HUES6 (cell line): ENCODE results near the gene SMIM20.
"Not testable (repeated sequence)": the region's sequence is repeated elsewhere in the genome, so short reads cannot be mapped to it uniquely, and the experiment has no call there.

Experiments used
- H3K27ac ChIP-seq: 2 replicates; pipeline ENCODE4 v1.7.0; 2013; ENCODE audit warnings: low read depth, mild to moderate bottlenecking, low read length, inconsistent platforms
- H3K27me3 ChIP-seq: 2 replicates; pipeline ENCODE4 v1.6.1; 2013; ENCODE audit warnings: low read length; ENCODE audit not compliant: control insufficient read depth, insufficient read depth
- H3K36me3 ChIP-seq: 2 replicates; pipeline ENCODE4 v1.6.1; 2013; ENCODE audit warnings: low read length; ENCODE audit not compliant: control insufficient read depth, insufficient read depth
- H3K4me1 ChIP-seq: 2 replicates; pipeline ENCODE4 v1.6.1; 2013; ENCODE audit warnings: low read length; ENCODE audit not compliant: control insufficient read depth, insufficient read depth
- H3K4me3 ChIP-seq: 2 replicates; pipeline ENCODE4 v1.5.1; 2013; ENCODE audit warnings: low read depth, low read length
- H3K9ac ChIP-seq: one replicate; pipeline ENCODE4 v1.6.1; 2013; ENCODE audit warnings: mild to moderate bottlenecking, low read length
- H3K9me3 ChIP-seq: 2 replicates; pipeline ENCODE4 v1.6.1; 2013; ENCODE audit warnings: low read depth, low read length; ENCODE audit not compliant: control insufficient read depth, insufficient read depth

The SMIM20 gene

GRCh38 chr4:25892796-25893195 is 21.2 kb upstream of the SMIM20 start:
- Histone ChIP-seq H3K9ac (no peak overlapping the region), H3K36me3 (no peaks in the 10 kb centered on the region), H3K4me1 (peaks cover 24% of the 10 kb centered on the region), H3K27ac (no peak overlapping the region), H3K4me3 (no peak overlapping the region), H3K9me3 (no peaks in the 10 kb centered on the region), H3K27me3 (no peaks in the 10 kb centered on the region)

GRCh38 chr4:25896776-25897539 is 17.1 kb upstream of the SMIM20 start:
- H3K9me3 ChIP-seq: no peaks in the 10 kb centered on the region
- peaks cover 4% of the 10 kb centered on the region for H3K4me1 ChIP-seq
- H3K9ac ChIP-seq: no peak overlapping the region
- H3K36me3 ChIP-seq: no peaks in the 10 kb centered on the region
- no peaks in the 10 kb centered on the region for H3K27me3 ChIP-seq
- no peak overlapping the region for H3K4me3 ChIP-seq
- H3K27ac ChIP-seq: no peak overlapping the region

- Histone ChIP-seq H3K4me1 (no peaks in the 10 kb centered on the region), H3K27me3 (no peaks in the 10 kb centered on the region), H3K27ac (no peak overlapping the region), H3K36me3 (no peaks in the 10 kb centered on the region), H3K9me3 (no peaks in the 10 kb centered on the region), H3K4me3 (no peak overlapping the region), H3K9ac (no peak overlapping the region)
Observed at GRCh38 chr4:25900310-25900709, 13.7 kb upstream of the SMIM20 start.

- H3K9ac ChIP-seq: no peak overlapping the region
- no peak overlapping the region for H3K27ac ChIP-seq
- no peaks in the 10 kb centered on the region for H3K9me3 ChIP-seq
- H3K36me3 ChIP-seq: no peaks in the 10 kb centered on the region
- no peaks in the 10 kb centered on the region for H3K4me1 ChIP-seq
- no peak overlapping the region for H3K4me3 ChIP-seq
- H3K27me3 ChIP-seq: no peaks in the 10 kb centered on the region
Observed at GRCh38 chr4:25901030-25901430, 13.0 kb upstream of the SMIM20 start.

DNA sequence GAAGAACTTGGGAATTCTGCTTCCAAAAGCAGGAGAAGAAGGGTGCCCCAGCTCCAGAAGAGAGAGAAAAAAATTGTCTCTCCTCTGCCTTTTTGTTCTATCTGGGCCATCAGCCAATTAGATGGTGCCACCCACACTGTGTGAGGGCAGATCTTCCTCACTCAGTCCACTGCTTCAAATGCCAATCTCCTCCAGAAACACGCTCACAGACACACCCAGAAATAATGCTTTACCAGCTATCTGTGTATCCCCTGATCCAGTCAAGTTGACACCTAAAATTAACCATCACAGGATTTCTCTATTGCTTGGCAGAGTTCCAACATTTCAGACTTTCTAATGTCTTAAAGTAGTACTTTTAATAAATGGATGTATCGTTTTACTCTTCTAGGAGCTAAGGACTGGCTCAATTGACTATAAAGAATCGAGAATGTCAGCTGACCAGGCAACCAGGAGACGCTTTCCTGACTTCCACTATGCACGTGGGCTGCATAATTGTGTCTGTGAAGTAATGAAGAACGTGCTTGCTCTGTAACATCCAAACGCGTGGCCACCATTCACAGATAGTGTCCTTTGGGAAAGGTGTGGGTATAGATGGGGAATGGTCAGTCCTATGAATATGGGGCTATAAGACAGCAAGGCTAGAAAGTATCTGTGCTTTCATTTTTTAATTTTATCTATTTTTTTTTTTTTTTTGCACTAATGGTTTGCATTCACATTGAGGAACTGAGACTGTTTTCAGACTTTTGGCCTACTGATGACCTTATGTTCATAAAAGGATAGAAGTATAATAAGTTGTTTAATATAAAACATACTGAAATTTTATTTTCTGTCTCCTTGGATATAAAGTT is 9.9 kb upstream of the SMIM20 start:
- Histone ChIP-seq H3K9me3 (peaks cover 4% of the 10 kb centered on the region), H3K27me3 (no peaks in the 10 kb centered on the region), H3K36me3 (no peaks in the 10 kb centered on the region), H3K27ac (no peak overlapping the region), H3K9ac (no peak overlapping the region), H3K4me1 (no peaks in the 10 kb centered on the region), H3K4me3 (no peak overlapping the region)

DNA sequence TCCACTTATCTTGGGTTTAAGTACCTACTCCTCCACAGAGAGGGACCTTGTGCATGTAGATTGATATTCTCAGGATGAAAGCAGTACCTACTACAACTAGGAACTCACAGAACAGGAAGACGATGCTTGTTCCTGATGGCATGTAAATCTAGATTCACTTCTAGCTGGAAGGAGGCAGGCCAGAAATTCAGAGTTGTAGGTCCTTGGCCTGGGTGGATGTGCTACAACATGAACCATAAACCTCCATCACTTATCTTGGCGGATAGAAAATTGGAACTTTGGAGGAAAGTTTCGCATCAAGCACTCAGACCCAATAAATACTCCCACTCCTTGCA is 9.3 kb upstream of the SMIM20 start:
- peaks cover 6% of the 10 kb centered on the region for H3K9me3 ChIP-seq
- H3K36me3 ChIP-seq: no peaks in the 10 kb centered on the region
- H3K4me3 ChIP-seq: no peak overlapping the region
- H3K9ac ChIP-seq: no peak overlapping the region
- no peaks in the 10 kb centered on the region for H3K4me1 ChIP-seq
- H3K27ac ChIP-seq: no peak overlapping the region
- no peaks in the 10 kb centered on the region for H3K27me3 ChIP-seq

- Histone ChIP-seq H3K27ac (no peak overlapping the region), H3K27me3 (peaks cover 2% of the 10 kb centered on the region; the same call in 1 of the 2 replicates), H3K9ac (no peak overlapping the region), H3K4me3 (no peak overlapping the region), H3K9me3 (peaks cover 6% of the 10 kb centered on the region), H3K4me1 (no peaks in the 10 kb centered on the region), H3K36me3 (no peaks in the 10 kb centered on the region)
Observed at GRCh38 chr4:25905371-25905770, 8.6 kb upstream of the SMIM20 start.

- H3K4me1 ChIP-seq, H3K4me3 ChIP-seq, H3K9ac ChIP-seq, H3K27ac ChIP-seq, H3K9me3 ChIP-seq, H3K36me3 ChIP-seq, H3K27me3 ChIP-seq: not testable (repeated sequence)
Observed at GRCh38 chr4:25906113-25906512, 7.9 kb upstream of the SMIM20 start.

GRCh38 chr4:25908491-25908901 is 5.5 kb upstream of the SMIM20 start:
- no peak overlapping the region for H3K4me3 ChIP-seq
- H3K9me3 ChIP-seq: peaks cover 6% of the 10 kb centered on the region
- H3K9ac ChIP-seq: no peak overlapping the region
- H3K36me3 ChIP-seq: no peaks in the 10 kb centered on the region
- H3K27ac ChIP-seq: no peak overlapping the region
- peaks cover 6% of the 10 kb centered on the region; the same call in 1 of the 2 replicates for H3K4me1 ChIP-seq
- peaks cover 19% of the 10 kb centered on the region for H3K27me3 ChIP-seq

DNA sequence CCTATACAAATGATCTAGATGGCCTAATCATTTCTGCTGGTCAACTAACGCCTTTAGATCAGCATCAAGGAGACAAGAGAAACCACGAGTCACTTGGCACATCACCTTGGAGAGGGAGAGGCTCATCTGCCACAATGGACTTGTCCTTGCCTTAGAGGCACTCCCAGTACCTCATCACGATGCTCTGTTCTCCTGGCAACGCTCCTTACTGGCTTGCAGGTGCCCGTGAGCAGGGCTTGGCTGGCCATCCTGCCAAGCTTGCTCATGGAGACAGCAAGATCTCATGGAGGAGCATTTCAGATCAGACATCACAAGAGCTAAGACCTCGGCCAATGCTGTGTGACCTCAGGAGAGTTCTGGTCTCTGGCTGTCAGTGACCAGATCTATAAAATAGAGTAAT is 2.7 kb upstream of the SMIM20 start:
- H3K27ac ChIP-seq: no peak overlapping the region
- no peaks in the 10 kb centered on the region for H3K36me3 ChIP-seq
- peaks cover 19% of the 10 kb centered on the region for H3K27me3 ChIP-seq
- H3K9me3 ChIP-seq: peaks cover 6% of the 10 kb centered on the region
- peaks cover 13% of the 10 kb centered on the region; the same call in 1 of the 2 replicates for H3K4me1 ChIP-seq
- no peak overlapping the region for H3K4me3 ChIP-seq
- H3K9ac ChIP-seq: no peak overlapping the region
